HG03095 (cell line): Measurements from ENCODE around the gene CCL17.
"Not testable (repeated sequence)": the region's sequence is repeated elsewhere in the genome, so short reads cannot be mapped to it uniquely, and the experiment has no call there.

Experiments used
- ATAC-seq: cut with Tn5 transposase; IDR thresholded peaks from one replicate; pipeline ENCODE4 v1.9.1; 2021; ENCODE audit warnings: moderate library complexity; ENCODE audit not compliant: unreplicated experiment

The CCL17 gene

GRCh38 chr16:57395026-57395425 is 9.5 kb upstream of the CCL17 start:
- no peak for ATAC-seq

GRCh38 chr16:57396786-57397185 is 7.8 kb upstream of the CCL17 start:
- no peak for ATAC-seq

- not testable (repeated sequence) for ATAC-seq
These were observed 7.1 kb upstream of the CCL17 start for GRCh38 chr16:57397493-57397892.

- ATAC-seq: no peak
These were observed 2.5 kb upstream of the CCL17 start for GRCh38 chr16:57401943-57402640.

GRCh38 chr16:57405097-57405496 is 530 bp downstream of the CCL17 start:
- ATAC-seq: no peak

GRCh38 chr16:57406881-57407280 is 2.3 kb downstream of the CCL17 start:
- ATAC-seq: no peak

GRCh38 chr16:57407521-57408353 is 3.2 kb downstream of the CCL17 start:
- ATAC-seq: no peak

GRCh38 chr16:57409065-57409464 is 4.5 kb downstream of the CCL17 start:
- ATAC-seq: no peak

GRCh38 chr16:57409870-57410587 is 5.5 kb downstream of the CCL17 start:
- ATAC-seq: no peak

- ATAC-seq: no peak
These were observed 6.9 kb downstream of the CCL17 start for GRCh38 chr16:57411362-57411976.

- ATAC-seq: no peak
These were observed 8.0 kb downstream of the CCL17 start for GRCh38 chr16:57412584-57412983.

GRCh38 chr16:57413301-57413730 is 8.7 kb downstream of the CCL17 start:
- ATAC-seq: peak; percentile 65

- ATAC-seq: no peak
These were observed 9.2 kb downstream of the CCL17 start for GRCh38 chr16:57413733-57414132.

GRCh38 chr16:57416084-57416483 is 11.5 kb downstream of the CCL17 start:
- no peak for ATAC-seq

GRCh38 chr16:57419506-57419905 is 14.9 kb downstream of the CCL17 start:
- no peak for ATAC-seq

GRCh38 chr16:57422026-57422944 is 17.7 kb downstream of the CCL17 start:
- no peak for ATAC-seq

- ATAC-seq: no peak
These were observed 18.6 kb downstream of the CCL17 start for GRCh38 chr16:57423152-57423551.

GRCh38 chr16:57424583-57424982 is 20.0 kb downstream of the CCL17 start:
- no peak for ATAC-seq

- no peak for ATAC-seq
These were observed 21.8 kb downstream of the CCL17 start for GRCh38 chr16:57426356-57426755.

- ATAC-seq: no peak
These were observed 22.7 kb downstream of the CCL17 start for GRCh38 chr16:57427307-57427706.
